ENCODE measurements around the gene SHANK2.

The SHANK2 gene

DNA sequence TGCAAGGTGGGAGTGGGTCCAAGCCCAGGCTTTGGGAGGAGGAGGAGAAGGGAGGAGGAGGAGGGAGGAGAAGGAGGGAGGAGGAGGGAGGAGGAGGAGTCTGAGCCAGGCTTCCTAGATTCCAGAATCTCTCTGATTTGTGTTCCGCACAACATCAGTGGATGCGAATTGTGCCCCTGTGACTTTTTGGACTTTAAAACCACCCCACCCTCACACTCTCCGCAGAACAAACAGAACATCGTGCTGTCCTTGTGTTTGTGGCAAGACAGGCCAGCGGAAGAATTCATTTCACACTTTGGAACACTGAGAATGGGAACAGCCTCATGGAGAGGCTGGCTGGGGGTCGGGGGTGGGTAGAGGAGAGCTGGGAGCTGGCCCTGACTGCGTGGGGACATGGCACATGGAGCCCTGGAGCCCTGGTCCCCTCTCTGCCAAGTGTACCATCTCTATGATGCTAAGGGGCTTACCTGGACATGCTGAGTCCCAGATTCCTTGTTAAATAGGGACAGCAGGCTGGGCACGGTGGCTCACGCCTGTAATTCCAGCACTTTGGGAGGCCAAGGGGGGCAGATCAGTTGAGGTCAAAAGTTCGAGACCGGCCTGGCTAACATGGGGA lies 16.4 kb upstream of the SHANK2 start:
- TF ChIP-seq, protein P1, sequence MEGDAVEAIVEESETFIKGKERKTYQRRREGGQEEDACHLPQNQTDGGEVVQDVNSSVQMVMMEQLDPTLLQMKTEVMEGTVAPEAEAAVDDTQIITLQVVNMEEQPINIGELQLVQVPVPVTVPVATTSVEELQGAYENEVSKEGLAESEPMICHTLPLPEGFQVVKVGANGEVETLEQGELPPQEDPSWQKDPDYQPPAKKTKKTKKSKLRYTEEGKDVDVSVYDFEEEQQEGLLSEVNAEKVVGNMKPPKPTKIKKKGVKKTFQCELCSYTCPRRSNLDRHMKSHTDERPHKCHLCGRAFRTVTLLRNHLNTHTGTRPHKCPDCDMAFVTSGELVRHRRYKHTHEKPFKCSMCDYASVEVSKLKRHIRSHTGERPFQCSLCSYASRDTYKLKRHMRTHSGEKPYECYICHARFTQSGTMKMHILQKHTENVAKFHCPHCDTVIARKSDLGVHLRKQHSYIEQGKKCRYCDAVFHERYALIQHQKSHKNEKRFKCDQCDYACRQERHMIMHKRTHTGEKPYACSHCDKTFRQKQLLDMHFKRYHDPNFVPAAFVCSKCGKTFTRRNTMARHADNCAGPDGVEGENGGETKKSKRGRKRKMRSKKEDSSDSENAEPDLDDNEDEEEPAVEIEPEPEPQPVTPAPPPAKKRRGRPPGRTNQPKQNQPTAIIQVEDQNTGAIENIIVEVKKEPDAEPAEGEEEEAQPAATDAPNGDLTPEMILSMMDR (IDR thresholded peaks at IDR 0.05; ENCODE audit: borderline replicate concordance, insufficient read depth, low read depth, low read length), result no peak
- H3K4me3 ChIP-seq (ENCODE audit: low read depth, low read length), result no peak overlapping the region

DNA sequence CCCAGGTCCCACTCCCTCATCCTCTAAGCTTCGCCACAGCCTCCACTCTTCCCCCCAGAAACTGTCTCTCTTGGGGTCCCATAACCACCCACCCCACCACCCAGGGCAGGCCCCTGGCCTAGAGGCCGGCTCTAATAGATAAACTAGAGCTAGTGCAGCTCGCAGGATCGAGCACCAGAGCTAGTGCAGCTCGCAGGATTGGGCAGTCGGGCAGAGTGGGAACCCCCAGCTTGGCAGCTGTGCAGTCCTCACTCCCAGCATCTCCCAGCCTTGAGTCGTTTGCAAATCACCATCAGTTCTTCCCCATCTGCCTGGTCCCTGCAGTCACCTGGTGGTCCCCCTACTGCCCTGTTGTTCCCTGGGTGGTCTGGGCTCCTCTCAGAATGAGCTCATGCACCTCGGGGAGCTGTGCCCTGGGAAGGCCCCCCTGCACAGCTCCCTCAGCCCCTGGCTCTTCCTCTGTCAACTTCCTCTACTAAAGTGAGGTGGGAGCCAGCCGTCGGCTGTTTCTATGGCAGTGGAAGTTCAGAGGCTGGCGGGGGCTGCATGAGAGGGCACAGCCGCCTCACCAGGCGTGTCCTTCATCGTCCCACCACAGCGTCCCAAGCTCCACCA lies 15.5 kb upstream of the SHANK2 start:
- TF ChIP-seq, protein P1 (IDR thresholded peaks at IDR 0.05; ENCODE audit: borderline replicate concordance, insufficient read depth, low read depth, low read length), result no peak
- H3K4me3 ChIP-seq (ENCODE audit: low read depth, low read length), result no peak overlapping the region

DNA sequence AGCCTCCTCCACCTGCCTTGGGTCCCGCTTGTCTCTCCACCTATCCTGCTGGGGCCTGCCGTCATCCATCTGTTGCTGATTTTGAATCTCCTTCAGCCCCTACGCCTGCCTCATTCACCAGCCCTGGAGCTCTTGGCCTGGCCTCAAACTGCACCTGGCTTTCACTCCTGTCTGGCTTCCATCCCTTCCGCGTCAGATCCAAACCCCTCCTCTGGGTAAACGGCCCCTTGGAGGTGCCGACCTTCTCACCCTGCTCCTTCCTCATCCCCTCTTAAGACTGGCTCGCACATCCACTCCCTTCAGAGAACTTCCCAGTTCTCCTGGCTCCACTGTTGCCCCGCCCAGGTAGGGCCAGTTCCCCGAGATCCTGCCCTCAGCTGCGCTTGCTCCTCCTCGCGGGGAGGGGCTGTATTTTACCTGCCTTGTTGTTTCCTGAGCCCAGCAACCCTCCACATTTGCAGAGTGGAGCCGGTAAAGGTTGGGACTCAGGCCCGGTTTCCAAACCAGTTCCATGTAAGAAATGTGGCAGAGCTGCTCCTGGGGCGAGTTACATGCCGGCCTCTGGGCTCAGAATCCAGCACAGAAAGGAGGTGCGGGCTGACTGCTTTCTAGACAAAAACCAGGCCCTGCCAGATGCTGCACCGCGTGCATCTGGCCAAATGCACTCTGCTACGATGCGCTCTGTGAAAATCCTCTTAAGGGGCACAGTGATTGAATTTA lies 13.9 kb upstream of the SHANK2 start:
- TF ChIP-seq, protein P1 (IDR thresholded peaks at IDR 0.05; ENCODE audit: borderline replicate concordance, insufficient read depth, low read depth, low read length), result no peak

DNA sequence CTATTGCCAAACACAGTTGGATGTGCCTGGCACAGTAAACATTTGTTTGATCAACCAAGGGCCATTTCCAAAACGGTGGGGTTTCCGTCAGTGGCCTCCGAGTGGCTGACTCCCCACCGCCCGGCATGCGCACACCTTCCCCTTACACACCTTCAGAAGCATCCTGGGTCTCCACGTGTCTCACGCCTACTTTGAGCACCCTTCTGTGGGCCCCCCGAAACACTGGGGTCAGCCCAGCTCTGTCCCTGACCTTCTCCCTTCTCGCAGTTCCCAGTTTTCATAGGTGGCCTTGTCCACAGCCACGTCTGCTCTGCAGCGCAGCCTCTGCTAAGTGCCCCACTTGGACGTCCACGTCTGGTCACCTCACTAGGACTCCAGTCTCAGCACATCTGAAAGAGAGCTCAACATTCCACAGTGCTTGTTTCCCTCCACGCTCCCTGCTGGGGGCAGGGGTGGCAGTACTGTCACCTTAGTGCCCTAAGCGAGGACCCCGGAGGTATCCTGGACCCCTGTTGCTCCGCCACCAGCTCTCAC lies 13.2 kb upstream of the SHANK2 start:
- TF ChIP-seq, protein P1 (IDR thresholded peaks at IDR 0.05; ENCODE audit: borderline replicate concordance, insufficient read depth, low read depth, low read length), result no peak
- no peak overlapping the region for H3K4me3 ChIP-seq (ENCODE audit: low read depth, low read length)

More for the DNA sequence above, 13.9 kb upstream of the SHANK2 start:
- H3K4me3 ChIP-seq (ENCODE audit: low read depth, low read length), result no peak overlapping the region

DNA sequence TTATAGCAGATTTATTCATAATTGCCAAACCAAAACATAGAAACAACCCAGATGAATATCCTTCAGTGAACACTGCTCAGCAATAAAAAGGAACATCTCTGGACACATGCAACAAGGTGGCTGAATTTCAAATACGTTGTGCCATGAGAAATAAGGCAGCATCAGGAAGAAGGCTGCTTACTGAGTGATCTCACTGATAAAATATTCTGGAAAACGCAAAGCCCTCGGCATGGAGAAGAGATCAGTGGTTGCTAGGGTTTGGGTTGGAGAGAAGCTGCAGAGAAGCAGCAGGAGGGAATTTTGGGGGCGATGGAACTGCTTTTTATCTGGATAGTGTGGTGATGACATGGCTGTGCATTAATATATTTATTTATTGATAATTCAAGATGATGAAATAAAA lies 11.0 kb upstream of the SHANK2 start:
- TF ChIP-seq, protein P1 (IDR thresholded peaks at IDR 0.05; ENCODE audit: borderline replicate concordance, insufficient read depth, low read depth, low read length), result no peak

DNA sequence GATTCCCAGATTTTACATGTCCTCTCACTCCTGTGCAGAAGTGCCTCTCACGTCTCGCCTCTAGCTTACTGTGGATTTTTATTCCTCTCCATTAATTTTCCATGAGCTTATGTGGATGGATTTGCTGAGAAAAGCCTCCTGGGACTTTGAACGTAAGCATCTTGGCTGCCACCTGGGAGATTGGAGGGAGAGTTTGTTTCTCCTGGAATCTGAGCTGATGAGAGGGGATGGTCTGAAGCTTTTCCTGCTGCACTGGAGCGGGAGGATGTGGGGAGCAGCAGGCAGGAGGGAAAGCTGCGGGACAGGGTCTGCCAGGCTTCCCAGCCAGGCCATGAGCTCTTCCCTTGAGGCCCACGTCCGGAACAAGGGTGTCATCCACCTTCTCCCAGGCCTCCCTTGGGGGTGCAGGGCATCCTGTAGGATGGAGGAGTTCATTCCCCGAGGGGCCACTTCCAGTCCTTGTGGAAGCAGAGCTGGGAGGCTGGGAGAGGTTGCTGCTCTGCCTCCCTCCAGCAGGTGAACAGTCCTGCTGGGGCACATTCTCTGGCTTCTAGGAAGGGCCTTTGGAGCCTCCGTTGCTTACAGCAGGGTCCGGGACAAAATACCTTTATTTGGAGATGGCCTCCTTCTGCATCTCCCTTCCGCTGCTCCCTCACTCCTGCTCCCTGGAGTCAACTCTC lies 3.6 kb upstream of the SHANK2 start:
- H3K4me3 ChIP-seq (ENCODE audit: low read depth, low read length), result no peak overlapping the region
- TF ChIP-seq, protein P1 (IDR thresholded peaks at IDR 0.05; ENCODE audit: borderline replicate concordance, insufficient read depth, low read depth, low read length), result no peak

More for the DNA sequence above, 11.0 kb upstream of the SHANK2 start:
- H3K4me3 ChIP-seq (ENCODE audit: low read depth, low read length), result no peak overlapping the region
